Tongue (tissue), 2 donors: ENCODE results near the gene ABCB6. TPM values are rescaled to one million over a fixed set of nuclear protein-coding genes. Genes with fewer than 3 reads are reported as not detected.
A peak's percentile ranks its signal among the peaks of the same experiment; 100 is the strongest.

ENCODE experiments used
- DNase-seq: peaks from one replicate; pipeline ENCODE4 v3.0.0-alpha.2; 2015
- total RNA-seq: library from RNA; depleted of rRNA; stranded (reverse); fragments of >200 nt; gene quantifications from one replicate; pipeline ENCODE4 v1.2.3, GENCODE V29; 2014

ABCB6 gene
- total RNA-seq, 1 donor from 2014 or later: 35.3 TPM

GRCh38 chr2:219245148-219245898 is 26.6 kb upstream of the ABCB6 start, which contains the start of the genes GLB1L and STK16:
GLB1L (minus strand) TSS chr2:219245444; CDS start chr2:219243573, 1,871 bp downstream.
STK16 (plus strand) TSS chr2:219245479; CDS start chr2:219246000, 521 bp downstream.
- DNase-seq: peak; percentile 97

DNA sequence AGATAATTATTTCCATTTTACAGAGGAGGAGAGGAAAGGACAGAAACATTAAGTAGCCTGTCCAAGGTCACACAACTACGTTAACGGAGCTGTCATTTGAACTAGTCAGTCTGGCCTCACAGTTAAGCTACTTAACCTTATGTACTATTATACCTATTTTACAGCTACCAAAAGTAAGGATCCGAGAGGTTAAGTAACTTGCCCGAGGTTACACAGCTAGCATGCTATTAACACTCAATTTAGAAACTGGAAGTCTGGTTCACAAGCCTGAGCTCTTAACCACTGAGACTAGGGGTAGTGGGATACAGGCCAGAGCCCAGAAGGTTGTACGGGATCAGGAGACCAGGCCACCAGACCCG is 26.0 kb upstream of the ABCB6 start:
- no peak for DNase-seq

DNA sequence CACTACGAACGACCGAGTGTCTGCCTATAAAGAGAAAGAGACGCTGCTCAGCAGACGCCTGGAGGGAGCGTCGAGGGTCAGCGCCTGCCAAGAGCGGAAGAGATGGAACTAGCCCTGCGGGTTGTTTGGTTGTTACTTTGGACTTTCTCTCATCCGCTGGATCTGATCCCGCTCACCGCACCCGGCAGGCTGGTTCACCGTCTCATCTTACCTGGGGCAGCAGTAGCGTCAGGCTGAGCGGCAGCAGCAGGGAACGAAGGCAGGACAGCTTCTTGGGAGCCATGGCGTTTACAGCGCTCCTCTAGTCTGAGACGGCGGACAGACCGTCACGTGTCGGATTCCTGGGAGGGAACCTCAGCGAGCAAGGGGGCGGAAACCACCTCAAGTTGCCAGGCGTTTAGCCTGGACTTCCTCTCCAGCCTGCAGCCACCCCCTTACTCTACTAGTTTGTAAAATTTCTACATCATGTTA is 24.6 kb upstream of the ABCB6 start:
- DNase-seq: no peak

GRCh38 chr2:219234331-219234730 is 15.6 kb upstream of the ABCB6 start:
- no peak for DNase-seq

GRCh38 chr2:219230059-219230540 is 11.3 kb upstream of the ABCB6 start:
- DNase-seq: no peak

DNA sequence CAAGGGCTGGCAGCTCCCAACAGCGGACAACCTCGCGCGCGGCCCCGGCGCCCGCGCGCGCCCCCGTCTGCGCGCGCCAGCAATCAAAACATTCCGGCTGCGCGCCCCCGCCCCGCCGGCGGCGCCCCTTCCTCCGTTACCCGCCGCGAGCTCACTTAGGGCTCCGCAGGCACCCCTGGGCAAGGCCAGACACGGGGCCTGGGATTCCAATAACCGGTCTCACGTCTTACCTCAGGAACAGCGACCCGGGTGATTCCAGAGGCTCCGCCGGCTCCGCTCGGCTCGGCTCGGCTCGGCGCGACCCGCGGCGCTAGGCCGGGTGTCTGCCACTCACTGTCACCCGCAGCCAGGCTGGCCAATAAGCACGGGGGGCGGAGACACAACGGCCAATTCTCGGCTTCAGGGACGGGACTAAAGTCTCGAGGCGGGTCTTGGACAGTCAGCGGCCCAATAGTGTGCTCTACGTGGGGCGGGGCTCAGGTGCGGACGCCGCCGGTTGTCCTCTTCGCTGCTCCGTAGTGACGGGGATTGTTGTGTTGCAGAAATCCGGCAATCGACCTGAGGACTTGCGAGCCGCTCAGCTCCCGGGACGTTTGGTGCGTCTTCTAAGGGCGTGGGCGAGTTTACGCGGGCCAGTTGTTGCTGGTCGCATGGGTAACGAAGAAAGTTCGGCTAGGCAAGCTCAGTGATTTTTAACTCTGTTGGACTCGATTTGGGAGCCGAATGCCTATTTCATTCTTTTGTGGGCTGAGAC is 10.7 kb upstream of the ABCB6 start, which contains the start of the genes ANKZF1 and ATG9A:
ANKZF1 (plus strand) TSS at position 502 of the 754 bp plus-strand sequence. CDS start 452 bp downstream, outside the sequence.
ATG9A (minus strand) TSS at position 332 of the 754 bp plus-strand sequence. CDS start 1,612 bp downstream, outside the sequence.
- peak; percentile 99 for DNase-seq

GRCh38 chr2:219228911-219229304 is 10.2 kb upstream of the ABCB6 start:
- DNase-seq: no peak

GRCh38 chr2:219228041-219228910 is 9.5 kb upstream of the ABCB6 start:
- DNase-seq: peak; percentile 32

- DNase-seq: no peak
These were observed 6.6 kb upstream of the ABCB6 start for GRCh38 chr2:219225350-219225749.

GRCh38 chr2:219223831-219224610 is 5.3 kb upstream of the ABCB6 start:
- DNase-seq: no peak

GRCh38 chr2:219221957-219222518 is 3.3 kb upstream of the ABCB6 start:
- DNase-seq: peak; percentile 32

- no peak for DNase-seq
These were observed 2.1 kb upstream of the ABCB6 start for GRCh38 chr2:219220652-219221402.

- DNase-seq: no peak
These were observed 1.2 kb upstream of the ABCB6 start for GRCh38 chr2:219219784-219220532.

DNA sequence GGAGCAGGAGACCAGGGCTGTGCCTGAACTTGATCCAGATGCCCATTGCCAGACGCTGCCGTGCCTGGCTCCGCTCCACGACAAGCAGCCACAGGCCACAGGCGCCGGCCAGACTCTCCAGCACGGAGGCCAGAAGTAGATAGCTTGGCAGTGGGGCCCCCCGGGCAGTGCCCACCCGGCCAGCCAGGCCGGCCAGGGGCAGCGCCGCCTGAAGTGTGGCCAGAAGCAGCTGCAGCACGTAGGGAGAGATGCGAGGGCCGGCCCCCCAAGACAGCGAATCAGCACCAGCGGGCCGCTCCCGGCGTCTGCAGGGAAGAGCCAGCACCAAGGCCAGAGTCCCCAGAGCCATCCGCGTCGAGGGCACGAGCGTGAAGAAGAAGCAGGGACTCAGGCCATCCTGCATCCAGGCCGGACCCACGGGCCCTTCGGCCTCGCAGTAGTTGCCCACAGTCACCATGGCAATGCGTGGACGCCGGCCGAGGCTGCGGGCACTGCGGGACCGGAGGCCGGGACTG is 484 bp downstream of the ABCB6 start:
- peak; percentile 77 for DNase-seq

GRCh38 chr2:219216535-219216915 is 2.2 kb downstream of the ABCB6 start:
- no peak for DNase-seq

GRCh38 chr2:219215871-219216534 is 2.8 kb downstream of the ABCB6 start:
- DNase-seq: no peak

DNA sequence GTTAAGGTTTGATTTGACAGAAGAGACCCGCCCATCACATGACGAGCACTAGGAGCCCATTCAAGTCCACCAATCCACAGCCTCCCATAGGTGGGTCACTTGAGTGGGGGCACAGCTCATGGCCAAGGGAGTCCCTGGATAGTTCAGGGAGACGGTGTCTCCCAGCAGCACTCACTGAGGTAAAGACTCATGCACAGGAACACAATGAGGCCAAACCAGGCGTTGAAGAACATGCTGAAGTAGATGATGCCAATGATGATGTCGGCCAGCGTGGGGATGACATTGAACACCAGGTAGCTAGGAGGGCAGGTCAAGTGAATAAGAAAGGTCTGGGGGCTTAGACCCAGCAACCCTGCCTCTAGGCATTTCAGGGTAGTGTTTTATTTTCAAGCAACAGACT is 4.0 kb downstream of the ABCB6 start:
- DNase-seq: no peak

DNA sequence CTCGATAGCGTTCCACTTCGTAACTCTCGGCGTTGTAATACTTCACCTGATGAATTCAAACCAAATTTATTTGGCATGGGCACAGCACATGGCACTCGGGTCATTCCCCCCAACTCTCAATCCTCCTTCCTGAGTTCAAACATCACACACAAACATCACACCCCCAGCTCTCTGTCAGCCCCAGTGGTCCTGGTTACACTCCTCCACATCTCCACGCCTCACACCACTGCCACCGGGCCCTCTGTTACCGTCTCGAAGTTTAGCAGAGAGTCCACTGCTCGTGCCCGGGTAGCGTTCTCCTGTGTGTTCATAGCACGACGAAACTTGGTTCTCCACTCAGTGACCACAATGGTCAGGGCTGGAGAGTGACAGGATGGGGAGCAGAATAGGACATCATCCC is 4.6 kb downstream of the ABCB6 start:
- DNase-seq: no peak
